LoVo (cell line): ENCODE measurements around the gene PGAP2.

ENCODE experiments used
- DNase-seq: peaks from one replicate; pipeline ENCODE4 v3.0.0-alpha.2; 2016; ENCODE audit warnings: low spot score

Gene PGAP2

GRCh38 chr11:3832816-3833215 is 24.5 kb downstream of the PGAP2 start:
- DNase-seq: no peak

GRCh38 chr11:3833449-3833848 is 25.1 kb downstream of the PGAP2 start:
- DNase-seq: no peak

DNA sequence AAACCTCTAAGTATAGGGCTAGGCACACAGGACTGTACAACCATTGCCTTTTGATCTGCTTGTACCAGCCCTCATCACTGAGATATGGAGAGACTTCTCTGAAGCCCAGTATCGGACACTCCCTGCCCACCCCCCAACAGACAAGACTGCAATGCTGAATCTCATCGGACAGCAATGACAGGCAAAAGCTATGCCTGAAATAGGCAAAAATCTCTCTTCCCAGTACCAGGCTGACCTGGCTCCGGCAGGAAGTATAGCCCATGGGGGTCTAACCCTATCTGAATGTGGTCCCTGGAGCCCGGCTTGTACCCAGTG is 25.9 kb downstream of the PGAP2 start:
- DNase-seq: no peak

DNA sequence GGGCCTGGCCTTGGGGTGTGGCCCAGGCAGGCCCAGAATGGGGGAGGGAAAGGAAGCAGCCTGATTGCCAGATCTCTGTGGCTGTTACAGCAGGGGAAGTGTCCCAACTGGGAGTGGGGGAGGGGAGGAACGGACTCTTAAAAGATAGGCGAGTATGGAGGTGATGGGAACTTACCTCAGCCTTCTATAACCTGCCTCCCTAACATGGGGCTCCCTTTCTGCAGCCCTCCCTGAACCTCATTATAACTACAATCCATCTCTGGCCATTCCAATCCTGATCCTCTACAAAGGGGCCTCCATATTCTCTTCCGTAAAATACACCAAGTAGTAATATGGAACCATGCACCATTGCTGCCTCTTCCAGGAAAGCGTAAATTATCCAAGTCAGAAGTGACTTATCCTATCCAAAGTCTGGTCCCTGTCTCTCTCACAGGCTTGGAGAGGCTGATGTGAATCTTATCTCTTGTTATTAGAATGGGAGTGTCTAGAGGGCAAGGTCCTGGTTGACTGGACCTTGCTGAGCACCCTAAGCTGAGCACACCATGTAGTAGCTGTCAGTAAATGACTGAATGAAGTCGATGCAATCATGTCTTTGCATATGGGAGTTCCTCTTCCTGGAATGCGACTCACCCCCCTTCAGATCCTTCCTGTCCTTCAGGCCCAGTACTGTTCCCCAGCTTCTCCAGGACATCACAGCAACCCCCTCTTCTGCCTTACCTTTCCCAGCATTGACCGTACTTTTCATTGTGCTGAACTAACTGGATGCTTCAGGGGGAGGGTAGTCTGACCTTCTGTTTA is 26.5 kb downstream of the PGAP2 start:
- DNase-seq: no peak

DNA sequence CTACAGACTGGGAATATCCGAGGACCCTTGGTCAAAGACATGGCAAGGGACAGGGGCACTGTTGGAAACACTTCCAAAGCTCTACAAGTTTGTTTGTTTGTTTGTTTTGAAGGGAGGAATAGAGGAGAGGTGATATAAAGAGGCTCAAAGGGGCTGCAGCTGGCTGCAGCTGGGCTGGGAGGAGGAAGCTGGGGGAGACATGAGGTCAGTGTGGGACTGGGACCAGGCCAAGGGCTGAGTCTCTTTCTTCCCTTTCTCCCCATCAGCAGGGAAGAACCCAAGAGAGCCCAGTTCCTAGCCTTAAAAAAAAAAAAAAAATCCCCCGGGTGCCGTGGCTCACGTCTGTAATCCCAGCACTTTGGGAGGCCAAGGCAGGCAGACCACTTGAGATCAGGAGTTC is 27.4 kb downstream of the PGAP2 start:
- DNase-seq: no peak

GRCh38 chr11:3836903-3837302 is 28.5 kb downstream of the PGAP2 start:
- no peak for DNase-seq

DNA sequence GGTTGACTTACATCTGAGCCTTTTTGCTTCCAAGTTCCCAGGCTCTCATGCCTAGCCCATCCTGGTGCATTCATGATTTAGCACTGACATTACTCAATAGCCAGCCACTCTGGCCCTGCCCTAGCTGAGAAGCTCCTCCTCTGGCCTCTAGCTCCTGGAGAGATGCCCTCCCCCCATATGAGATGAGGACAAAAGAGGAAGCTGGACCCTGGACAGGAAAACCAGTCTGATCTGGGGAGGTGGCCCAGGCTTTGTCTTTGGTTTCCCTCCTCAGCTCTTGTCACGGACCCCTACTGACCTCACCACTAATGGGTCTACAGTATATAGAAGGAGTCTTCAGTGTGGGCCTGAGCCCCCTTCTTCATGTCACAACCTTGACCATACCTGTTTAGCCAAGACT is 29.4 kb downstream of the PGAP2 start:
- DNase-seq: no peak

- DNase-seq: no peak
These were observed 30.1 kb downstream of the PGAP2 start for GRCh38 chr11:3838504-3838903.

- no peak for DNase-seq
These were observed 31.9 kb downstream of the PGAP2 start for GRCh38 chr11:3840004-3840869.

DNA sequence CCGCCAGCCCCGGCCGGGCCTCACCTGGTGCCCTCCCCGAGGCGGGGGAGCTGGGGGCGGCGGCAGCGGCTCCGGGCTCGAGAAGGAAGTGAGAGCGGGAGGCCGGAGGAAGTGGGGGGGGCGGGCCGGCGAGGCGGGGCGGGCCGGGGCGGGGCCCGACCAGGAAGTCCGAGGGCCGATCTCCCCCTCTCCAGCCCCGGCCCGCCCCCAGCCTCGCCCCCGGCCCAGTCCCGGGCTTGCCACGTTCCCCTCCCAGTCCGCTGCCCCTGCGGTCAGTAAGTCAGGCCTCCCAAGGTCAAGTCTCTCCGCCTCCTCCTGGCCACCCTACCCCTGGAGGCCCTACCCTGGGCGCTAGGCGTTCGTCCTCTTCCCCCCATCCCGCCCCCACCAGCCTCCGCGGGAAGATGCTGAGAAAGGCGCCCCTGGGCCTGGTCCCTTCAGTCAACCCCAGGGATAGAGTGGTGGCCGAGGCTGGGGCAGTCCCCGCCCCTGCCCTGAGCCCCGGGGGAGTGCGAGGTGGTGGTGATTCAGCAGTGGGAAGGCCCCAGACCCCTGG is 32.6 kb downstream of the PGAP2 start, which contains the start of gene RHOG:
RHOG (minus strand) TSS at position 90 of the 556 bp plus-strand sequence. CDS start 12,821 bp downstream, outside the sequence.
- peak; percentile 76 for DNase-seq

DNA sequence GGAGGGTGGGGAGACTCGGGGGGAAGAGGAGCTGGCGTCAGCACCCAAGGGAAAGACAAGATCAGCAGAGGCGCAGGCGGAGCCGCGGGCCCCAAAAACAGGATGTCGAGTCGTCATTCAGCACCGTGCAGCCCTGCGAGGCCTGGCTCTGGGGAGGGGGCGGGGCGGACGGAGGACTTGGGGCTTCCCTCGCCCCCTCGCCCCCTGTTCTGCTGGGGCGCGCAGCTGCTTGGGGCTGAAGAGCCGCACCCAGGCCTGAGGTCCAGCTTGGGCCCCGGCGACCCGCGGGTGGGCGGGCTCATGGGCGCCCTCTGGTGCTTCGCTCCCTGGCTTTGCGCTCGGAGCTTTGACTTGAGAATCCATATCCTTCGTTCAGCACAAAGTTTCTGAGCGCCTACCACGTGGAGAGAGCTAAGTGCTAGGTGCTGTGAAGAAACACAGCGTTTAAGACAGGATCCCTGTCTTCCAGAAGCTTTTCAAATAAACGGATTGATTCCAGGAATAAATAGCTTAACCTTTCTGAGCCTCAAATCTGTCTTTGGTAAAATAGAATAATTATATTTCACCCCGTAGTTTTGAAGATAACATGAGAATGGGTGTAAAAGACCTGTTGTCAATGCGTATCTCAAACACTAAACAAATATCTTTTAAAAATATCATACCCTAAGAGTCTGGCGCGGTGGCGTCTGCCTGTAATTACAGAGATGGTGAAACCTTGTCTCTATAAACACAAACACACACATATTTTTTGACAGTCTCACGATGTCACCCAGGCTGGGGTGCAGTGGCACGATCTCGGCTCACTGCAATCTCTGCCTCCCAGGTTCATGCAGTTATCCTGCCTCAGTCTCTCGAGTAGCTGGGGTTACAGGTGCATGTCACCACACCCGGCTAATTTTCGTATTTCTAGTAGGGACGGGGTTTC is 33.3 kb downstream of the PGAP2 start:
- DNase-seq: peak; percentile 81

DNA sequence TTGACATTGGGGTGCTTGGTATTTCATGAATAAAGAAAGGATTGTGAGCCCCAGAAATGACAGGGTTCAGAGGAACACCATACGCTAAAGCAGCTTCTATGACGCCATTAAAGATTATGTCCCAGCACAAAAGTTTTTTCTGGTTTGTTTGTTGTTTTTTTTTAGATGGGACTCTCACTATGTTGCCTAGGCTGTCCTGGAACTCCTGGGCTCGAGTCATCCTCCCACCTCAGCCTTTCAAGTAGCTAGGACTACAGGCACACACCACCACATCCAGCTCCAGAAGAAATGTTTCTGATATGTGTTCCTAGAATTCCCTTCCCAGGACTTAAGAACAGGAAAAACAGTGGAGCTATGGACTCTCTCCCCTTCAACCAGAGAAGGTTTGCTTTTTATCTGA is 35.0 kb downstream of the PGAP2 start:
- DNase-seq: no peak

DNA sequence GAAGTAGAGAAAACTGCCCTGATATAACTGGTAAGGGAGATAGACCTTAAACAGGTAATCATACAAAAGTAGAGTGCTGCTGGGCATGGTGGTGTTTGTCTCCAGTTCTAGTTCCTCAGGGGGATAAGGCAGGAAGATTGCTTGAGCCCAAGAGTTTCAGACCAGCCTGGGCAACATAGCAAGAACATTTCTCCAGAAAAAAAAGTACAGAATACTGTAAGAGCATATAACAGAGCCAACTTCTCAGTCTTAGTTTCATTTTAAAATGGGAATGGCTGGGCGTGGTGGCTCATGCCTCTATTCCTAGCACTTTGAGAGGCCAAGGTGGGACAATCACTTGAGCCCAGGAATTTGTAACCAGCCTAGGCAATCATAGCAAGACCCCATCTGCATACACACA is 36.9 kb downstream of the PGAP2 start:
- no peak for DNase-seq

DNA sequence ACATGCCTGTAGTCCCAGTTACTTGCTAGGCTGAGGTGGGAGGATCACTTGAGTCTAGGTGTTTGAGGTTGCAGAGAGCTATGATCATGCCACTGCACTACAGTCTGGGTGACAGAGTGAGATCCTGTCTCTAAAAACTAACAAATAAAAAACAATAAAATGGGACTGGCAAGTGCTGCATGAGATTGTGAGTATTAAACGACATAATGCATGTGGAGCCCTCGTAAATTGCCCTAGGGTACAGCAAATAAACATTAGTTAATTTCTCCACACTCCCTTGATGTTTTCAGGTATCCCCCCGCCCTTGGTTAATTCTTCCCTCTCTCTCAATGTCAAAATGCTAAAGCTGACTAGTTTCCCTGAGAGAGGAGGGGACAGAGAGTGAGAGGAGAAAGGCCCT is 37.3 kb downstream of the PGAP2 start:
- DNase-seq: no peak

GRCh38 chr11:3849297-3849874 is 41.0 kb downstream of the PGAP2 start:
- peak; percentile 34 for DNase-seq

DNA sequence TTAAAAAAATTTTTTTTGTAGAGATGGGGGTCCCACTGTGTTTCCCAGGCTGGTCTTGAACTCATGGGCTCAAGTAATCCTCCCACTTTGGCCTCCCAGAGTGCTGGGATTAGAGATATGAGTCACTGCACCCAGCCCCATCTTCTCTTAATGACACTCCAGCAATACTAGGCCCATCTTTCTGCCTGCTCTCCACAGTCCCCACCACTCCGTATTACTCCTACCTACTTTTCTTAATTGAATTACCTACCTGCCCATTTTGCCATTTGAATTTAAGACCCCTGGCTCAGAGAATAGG is 45.1 kb downstream of the PGAP2 start:
- no peak for DNase-seq

- DNase-seq: no peak
These were observed 45.7 kb downstream of the PGAP2 start for GRCh38 chr11:3853899-3854659.

DNA sequence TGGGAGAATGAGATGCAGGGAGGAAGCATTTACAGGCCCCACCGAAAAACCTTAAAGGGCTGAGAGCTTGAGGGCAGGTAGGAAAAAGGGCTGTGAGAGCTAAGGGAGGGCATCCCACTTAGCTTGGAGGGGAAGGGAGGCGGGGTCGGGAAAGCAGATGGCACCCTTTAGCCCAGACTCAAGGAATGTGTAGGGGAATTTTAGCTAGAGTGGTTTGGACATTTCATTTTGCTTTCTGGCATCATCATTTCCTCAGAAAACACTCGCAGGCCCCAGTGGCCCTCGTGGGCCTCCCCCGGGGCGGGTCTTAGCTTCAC is 46.3 kb downstream of the PGAP2 start:
- no peak for DNase-seq

- peak; percentile 94 for DNase-seq
These were observed 46.8 kb downstream of the PGAP2 start, which contains the start of gene STIM1 for GRCh38 chr11:3854977-3855807. TSS of gene STIM1 (plus strand) at chr11:3855664. CDS start at chr11:3856271, 607 bp downstream.
